ENCODE results near the gene SARS2.

- TF ChIP-seq NR2C2 (CRISPR knock-in tag; IDR thresholded peaks at IDR 0.05) (no peak), CTCF (IDR thresholded peaks at IDR 0.05) (no peak), ETV6 (CRISPR knock-in tag; IDR thresholded peaks at IDR 0.05) (no peak), ZBTB43 (CRISPR knock-in tag; IDR thresholded peaks at IDR 0.05) (no peak), ZNF512 (CRISPR knock-in tag; IDR thresholded peaks at IDR 0.05; ENCODE audit: borderline replicate concordance) (no peak), MAX (CRISPR knock-in tag; IDR thresholded peaks at IDR 0.05) (no peak), SP1 (CRISPR knock-in tag; conservative IDR thresholded peaks at IDR 0.05) (no peak), JUN (CRISPR knock-in tag; IDR thresholded peaks at IDR 0.05) (no peak), ZNF263 (CRISPR knock-in tag; IDR thresholded peaks at IDR 0.05; ENCODE audit: low read depth) (no peak), PRDM15 (CRISPR knock-in tag; IDR thresholded peaks at IDR 0.05) (no peak)
Observed at GRCh38 chr19:38900743-38901190, 29.8 kb downstream of the SARS2 start.

Measured in WTC11 (cell line).